ENCODE data around the gene CLTB.

DNA sequence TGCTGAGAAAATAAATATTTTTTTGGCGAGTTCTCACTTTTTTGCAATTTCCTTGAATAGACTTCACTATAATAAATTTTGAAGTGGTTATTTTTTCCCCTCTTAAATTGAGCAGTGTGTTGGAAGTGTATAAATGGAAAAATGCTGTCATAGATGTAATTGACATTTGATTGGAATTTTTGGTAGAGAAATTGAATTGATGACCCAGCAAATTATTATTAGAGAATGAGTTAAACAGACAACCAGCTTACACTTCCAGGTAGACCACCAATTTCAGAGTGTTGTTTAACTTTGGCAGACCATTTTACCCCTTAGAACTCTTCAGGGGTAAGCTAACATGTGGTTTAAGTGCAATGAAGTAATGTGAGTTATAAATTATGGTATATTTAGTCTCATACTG lies 33.7 kb upstream of the CLTB start:
- TF ChIP-seq, protein P1, sequence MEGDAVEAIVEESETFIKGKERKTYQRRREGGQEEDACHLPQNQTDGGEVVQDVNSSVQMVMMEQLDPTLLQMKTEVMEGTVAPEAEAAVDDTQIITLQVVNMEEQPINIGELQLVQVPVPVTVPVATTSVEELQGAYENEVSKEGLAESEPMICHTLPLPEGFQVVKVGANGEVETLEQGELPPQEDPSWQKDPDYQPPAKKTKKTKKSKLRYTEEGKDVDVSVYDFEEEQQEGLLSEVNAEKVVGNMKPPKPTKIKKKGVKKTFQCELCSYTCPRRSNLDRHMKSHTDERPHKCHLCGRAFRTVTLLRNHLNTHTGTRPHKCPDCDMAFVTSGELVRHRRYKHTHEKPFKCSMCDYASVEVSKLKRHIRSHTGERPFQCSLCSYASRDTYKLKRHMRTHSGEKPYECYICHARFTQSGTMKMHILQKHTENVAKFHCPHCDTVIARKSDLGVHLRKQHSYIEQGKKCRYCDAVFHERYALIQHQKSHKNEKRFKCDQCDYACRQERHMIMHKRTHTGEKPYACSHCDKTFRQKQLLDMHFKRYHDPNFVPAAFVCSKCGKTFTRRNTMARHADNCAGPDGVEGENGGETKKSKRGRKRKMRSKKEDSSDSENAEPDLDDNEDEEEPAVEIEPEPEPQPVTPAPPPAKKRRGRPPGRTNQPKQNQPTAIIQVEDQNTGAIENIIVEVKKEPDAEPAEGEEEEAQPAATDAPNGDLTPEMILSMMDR (IDR thresholded peaks at IDR 0.05) = no peak
- TF ChIP-seq EP300 (IDR thresholded peaks at IDR 0.05; ENCODE audit: low read depth) = no peak
- TF ChIP-seq POLR2A (IDR thresholded peaks at IDR 0.05) = no peak
- TF ChIP-seq POLR2AphosphoS5 (IDR thresholded peaks at IDR 0.05) = no peak
